ENCODE data around the gene HAO1.
"Not testable (repeated sequence)": the region's sequence is repeated elsewhere in the genome, so short reads cannot be mapped to it uniquely, and the experiment has no call there.

HAO1 gene

GRCh38 chr20:7940341-7940740 is at the start of gene HAO1:
Gene HAO1, minus strand, starts transcription at chr20:7940458. Its CDS starts 36 bp downstream, at chr20:7940422.
- Mint-ChIP-seq H3K4me1 (ENCODE audit: low read depth) (peaks cover 2% of the 10 kb centered on the region), H3K27me3 (ENCODE audit: low read depth) (peaks cover 2% of the 10 kb centered on the region), H3K27ac (no peak within 1 kb of the TSS), H3K9me3 (no peaks in the 10 kb centered on the region), H3K36me3 (ENCODE audit: low read depth) (no peaks in the 10 kb centered on the region), H3K4me3 (no peak within 1 kb of the TSS)
- no peak for DNase-seq (ENCODE audit: low spot score)

GRCh38 chr20:7989379-7989778 is 49.1 kb upstream of the HAO1 start:
- H3K36me3 Mint-ChIP-seq (ENCODE audit: low read depth): peaks cover 23% of the 10 kb centered on the region
- H3K9me3 Mint-ChIP-seq: peaks cover 10% of the 10 kb centered on the region
- no peaks in the 10 kb centered on the region for H3K4me1 Mint-ChIP-seq (ENCODE audit: low read depth)
- no peak for DNase-seq (ENCODE audit: low spot score)
- no peaks in the 10 kb centered on the region for H3K27me3 Mint-ChIP-seq (ENCODE audit: low read depth)
- H3K4me3 Mint-ChIP-seq: no peak overlapping the region
- H3K27ac Mint-ChIP-seq: no peak overlapping the region

GRCh38 chr20:7985916-7986315 is 45.7 kb upstream of the HAO1 start:
- no peak for DNase-seq (ENCODE audit: low spot score)
- H3K27me3 Mint-ChIP-seq (ENCODE audit: low read depth): no peaks in the 10 kb centered on the region
- H3K27ac Mint-ChIP-seq: no peak overlapping the region
- H3K36me3 Mint-ChIP-seq (ENCODE audit: low read depth): peaks cover 29% of the 10 kb centered on the region
- peaks cover 2% of the 10 kb centered on the region for H3K4me1 Mint-ChIP-seq (ENCODE audit: low read depth)
- H3K4me3 Mint-ChIP-seq: no peak overlapping the region
- no peaks in the 10 kb centered on the region for H3K9me3 Mint-ChIP-seq

GRCh38 chr20:7984192-7984591 is 43.9 kb upstream of the HAO1 start:
- no peak for DNase-seq (ENCODE audit: low spot score)
- no peaks in the 10 kb centered on the region for H3K27me3 Mint-ChIP-seq (ENCODE audit: low read depth)
- peaks cover 9% of the 10 kb centered on the region for H3K4me1 Mint-ChIP-seq (ENCODE audit: low read depth)
- peaks cover 40% of the 10 kb centered on the region for H3K36me3 Mint-ChIP-seq (ENCODE audit: low read depth)
- H3K4me3 Mint-ChIP-seq: no peak overlapping the region
- no peak overlapping the region for H3K27ac Mint-ChIP-seq
- no peaks in the 10 kb centered on the region for H3K9me3 Mint-ChIP-seq

GRCh38 chr20:7981374-7981773 is 41.1 kb upstream of the HAO1 start:
- Mint-ChIP-seq H3K27me3 (ENCODE audit: low read depth) (no peaks in the 10 kb centered on the region), H3K4me1 (ENCODE audit: low read depth) (peaks cover 9% of the 10 kb centered on the region), H3K27ac (no peak overlapping the region), H3K36me3 (ENCODE audit: low read depth) (peaks cover 44% of the 10 kb centered on the region), H3K9me3 (no peaks in the 10 kb centered on the region), H3K4me3 (no peak overlapping the region)
- no peak for DNase-seq (ENCODE audit: low spot score)

DNA sequence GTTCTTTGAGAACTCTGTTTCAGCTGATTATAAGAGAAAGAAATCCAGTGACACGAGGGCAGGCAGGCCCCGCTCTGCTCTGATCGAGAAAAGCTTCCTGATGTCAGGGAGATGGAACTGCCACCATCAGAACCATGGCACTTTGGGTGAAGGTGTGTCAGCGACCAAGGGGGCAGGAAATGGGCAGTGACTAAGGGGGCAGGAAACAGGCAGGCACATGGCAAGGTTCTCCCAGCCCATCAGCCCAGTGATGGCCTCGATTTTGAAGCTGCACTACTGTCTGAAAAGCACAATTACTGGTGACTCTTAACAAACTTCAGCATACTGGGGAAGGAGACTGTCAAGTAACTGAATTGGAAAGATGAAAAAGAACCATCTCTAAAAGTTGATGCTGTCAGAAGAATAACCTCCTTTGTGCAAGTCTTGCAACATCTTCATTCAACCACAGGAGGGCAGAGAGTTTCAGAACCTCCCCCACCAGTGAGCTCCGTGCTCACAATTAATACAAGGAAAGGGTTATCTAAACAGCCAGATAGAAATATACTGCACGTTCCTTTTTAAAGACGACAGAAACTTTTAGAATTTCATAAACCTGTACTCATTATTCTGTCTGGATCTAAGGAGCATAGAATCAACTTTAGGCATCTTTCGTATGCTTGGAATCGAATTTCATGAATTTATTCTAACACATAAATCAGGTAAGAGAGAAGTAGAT is 40.2 kb upstream of the HAO1 start:
- H3K27me3 Mint-ChIP-seq (ENCODE audit: low read depth): no peaks in the 10 kb centered on the region
- peaks cover 40% of the 10 kb centered on the region for H3K36me3 Mint-ChIP-seq (ENCODE audit: low read depth)
- no peaks in the 10 kb centered on the region for H3K9me3 Mint-ChIP-seq
- H3K4me3 Mint-ChIP-seq: no peak overlapping the region
- no peak for DNase-seq (ENCODE audit: low spot score)
- peaks cover 9% of the 10 kb centered on the region for H3K4me1 Mint-ChIP-seq (ENCODE audit: low read depth)
- no peak overlapping the region for H3K27ac Mint-ChIP-seq

DNA sequence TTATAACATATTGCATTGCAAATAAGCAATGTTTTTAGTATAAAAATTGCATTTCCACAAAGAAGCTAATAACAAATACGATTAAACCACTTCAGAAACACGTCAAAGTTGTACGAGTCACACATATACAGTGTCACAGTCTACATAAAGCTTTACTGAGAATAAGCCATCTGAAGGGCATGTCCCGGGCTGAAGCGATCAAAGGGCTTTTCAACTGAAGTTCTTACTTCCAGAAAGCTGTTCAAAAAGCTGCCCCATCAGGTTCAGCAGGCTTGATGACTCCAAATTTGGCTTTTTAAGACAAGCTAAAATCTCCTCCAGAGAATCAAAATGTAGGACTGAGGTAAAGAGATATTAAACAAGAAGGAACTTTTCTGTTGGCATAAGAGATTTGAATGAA is 37.5 kb upstream of the HAO1 start:
- Mint-ChIP-seq H3K27me3 (ENCODE audit: low read depth) (peaks cover 4% of the 10 kb centered on the region), H3K36me3 (ENCODE audit: low read depth) (peaks cover 32% of the 10 kb centered on the region), H3K4me3 (no peak overlapping the region), H3K4me1 (ENCODE audit: low read depth) (peaks cover 9% of the 10 kb centered on the region), H3K9me3 (no peaks in the 10 kb centered on the region), H3K27ac (no peak overlapping the region)
- DNase-seq (ENCODE audit: low spot score): no peak

DNA sequence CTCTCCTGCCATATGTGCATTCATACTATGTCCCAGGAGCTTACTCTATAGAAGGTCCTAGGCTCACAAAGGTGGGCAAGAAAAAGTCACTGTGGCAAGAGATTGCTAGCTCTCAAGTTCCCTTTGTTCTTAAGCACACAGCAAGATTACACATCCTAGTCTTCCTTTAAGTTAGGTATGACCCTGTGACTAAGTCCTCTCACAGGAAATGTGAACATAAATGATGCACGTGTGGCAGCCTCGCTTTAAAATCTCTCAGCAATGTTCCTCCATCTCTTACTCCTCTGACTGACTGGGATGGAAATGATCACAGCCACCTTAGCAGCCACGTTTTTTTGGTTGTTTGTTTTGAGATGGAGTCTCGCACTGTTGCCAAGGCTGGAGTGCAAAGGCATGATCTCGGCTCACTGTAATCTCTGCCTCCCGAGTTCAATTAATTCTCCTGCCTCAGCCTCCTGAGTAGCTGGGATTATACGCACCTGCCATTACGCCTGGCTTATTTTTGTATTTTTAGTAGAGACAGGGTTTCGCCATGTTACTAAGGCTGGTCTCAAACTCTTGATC is 35.7 kb upstream of the HAO1 start:
- Mint-ChIP-seq H3K27ac (no peak overlapping the region), H3K4me3 (no peak overlapping the region), H3K9me3 (no peaks in the 10 kb centered on the region), H3K27me3 (ENCODE audit: low read depth) (peaks cover 10% of the 10 kb centered on the region), H3K4me1 (ENCODE audit: low read depth) (peaks cover 8% of the 10 kb centered on the region), H3K36me3 (ENCODE audit: low read depth) (peaks cover 19% of the 10 kb centered on the region)
- DNase-seq (ENCODE audit: low spot score): no peak

DNA sequence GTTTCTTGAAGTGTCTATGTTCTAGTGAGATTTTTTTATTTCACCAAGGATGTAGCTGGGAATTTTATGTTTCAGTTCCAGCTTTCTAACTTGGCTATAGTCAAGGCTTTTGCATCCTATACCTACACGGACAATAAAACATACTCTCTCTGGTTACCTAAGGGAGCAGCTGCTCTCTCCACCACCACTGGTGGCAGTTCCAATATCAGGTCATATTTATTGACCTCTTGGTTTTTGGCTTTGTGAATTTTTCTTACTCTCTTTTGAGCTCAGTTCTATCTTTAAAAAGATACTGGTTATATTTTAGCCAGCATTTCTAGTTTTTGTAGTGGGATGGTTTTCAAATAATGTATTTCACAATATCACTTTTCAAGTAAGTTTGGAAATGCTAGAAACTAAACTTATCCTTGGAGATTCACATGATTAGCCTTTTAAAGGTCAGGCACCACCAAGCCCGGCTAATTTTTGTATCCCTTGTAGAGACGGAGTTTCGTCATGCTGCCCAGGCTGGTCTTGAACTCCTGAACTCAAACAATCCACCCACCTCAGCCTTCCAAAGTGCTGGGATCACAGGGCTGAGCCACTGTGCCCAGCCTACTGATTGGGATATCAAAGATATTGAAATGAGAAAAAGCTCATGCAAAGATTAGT is 34.7 kb upstream of the HAO1 start:
- no peak for DNase-seq (ENCODE audit: low spot score)
- H3K4me3 Mint-ChIP-seq: no peak overlapping the region
- H3K9me3 Mint-ChIP-seq: no peaks in the 10 kb centered on the region
- no peak overlapping the region for H3K27ac Mint-ChIP-seq
- peaks cover 10% of the 10 kb centered on the region for H3K27me3 Mint-ChIP-seq (ENCODE audit: low read depth)
- H3K4me1 Mint-ChIP-seq (ENCODE audit: low read depth): no peaks in the 10 kb centered on the region
- peaks cover 9% of the 10 kb centered on the region for H3K36me3 Mint-ChIP-seq (ENCODE audit: low read depth)

- Mint-ChIP-seq H3K36me3 (ENCODE audit: low read depth) (no peaks in the 10 kb centered on the region), H3K4me3 (no peak overlapping the region), H3K4me1 (ENCODE audit: low read depth) (no peaks in the 10 kb centered on the region), H3K27me3 (ENCODE audit: low read depth) (peaks cover 12% of the 10 kb centered on the region), H3K9me3 (no peaks in the 10 kb centered on the region), H3K27ac (no peak overlapping the region)
- DNase-seq (ENCODE audit: low spot score): no peak
Measured at GRCh38 chr20:7971536-7972280, 31.4 kb upstream of the HAO1 start.

DNA sequence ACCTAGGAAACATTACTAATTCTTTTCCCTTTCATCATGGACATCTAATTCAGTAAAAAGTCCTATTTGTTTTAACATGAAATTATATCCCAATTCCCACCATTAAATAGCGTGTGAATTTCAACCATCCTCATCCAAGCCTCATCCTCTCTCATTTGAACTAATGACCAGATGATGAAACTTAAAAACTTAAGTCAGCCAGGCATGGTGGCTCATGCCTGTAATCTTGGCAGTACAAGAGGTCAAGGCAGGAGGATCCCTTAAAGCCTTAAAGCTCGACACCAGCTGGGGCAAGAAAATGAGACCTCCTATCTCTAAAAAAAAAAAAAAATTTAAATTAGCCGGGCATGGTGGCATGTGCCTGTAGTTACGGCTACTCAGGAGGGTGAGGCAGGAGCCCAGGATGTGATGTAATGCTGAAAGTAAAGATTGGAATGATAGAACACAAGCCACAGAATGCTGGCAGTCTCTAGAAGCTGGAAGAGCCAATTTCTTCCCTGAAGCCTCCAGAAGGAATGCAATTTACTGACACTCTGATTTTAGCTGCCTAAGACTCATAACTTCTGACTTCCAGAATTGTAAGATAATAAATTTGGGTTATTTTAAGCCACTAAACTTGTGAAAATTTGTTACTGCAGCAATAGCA is 27.1 kb upstream of the HAO1 start:
- peaks cover 8% of the 10 kb centered on the region for H3K27me3 Mint-ChIP-seq (ENCODE audit: low read depth)
- no peak overlapping the region for H3K27ac Mint-ChIP-seq
- H3K9me3 Mint-ChIP-seq: no peaks in the 10 kb centered on the region
- no peaks in the 10 kb centered on the region for H3K36me3 Mint-ChIP-seq (ENCODE audit: low read depth)
- H3K4me3 Mint-ChIP-seq: no peak overlapping the region
- no peaks in the 10 kb centered on the region for H3K4me1 Mint-ChIP-seq (ENCODE audit: low read depth)
- no peak for DNase-seq (ENCODE audit: low spot score)

GRCh38 chr20:7966176-7966575 is 25.9 kb upstream of the HAO1 start:
- no peak for DNase-seq (ENCODE audit: low spot score)
- H3K4me1 Mint-ChIP-seq (ENCODE audit: low read depth): no peaks in the 10 kb centered on the region
- H3K27me3 Mint-ChIP-seq (ENCODE audit: low read depth): peaks cover 2% of the 10 kb centered on the region
- no peak overlapping the region for H3K27ac Mint-ChIP-seq
- no peaks in the 10 kb centered on the region for H3K9me3 Mint-ChIP-seq
- H3K36me3 Mint-ChIP-seq (ENCODE audit: low read depth): no peaks in the 10 kb centered on the region
- no peak overlapping the region for H3K4me3 Mint-ChIP-seq

GRCh38 chr20:7959484-7959883 is 19.2 kb upstream of the HAO1 start:
- H3K4me1 Mint-ChIP-seq (ENCODE audit: low read depth): no peaks in the 10 kb centered on the region
- no peaks in the 10 kb centered on the region for H3K36me3 Mint-ChIP-seq (ENCODE audit: low read depth)
- H3K27ac Mint-ChIP-seq: no peak overlapping the region
- no peaks in the 10 kb centered on the region for H3K27me3 Mint-ChIP-seq (ENCODE audit: low read depth)
- no peaks in the 10 kb centered on the region for H3K9me3 Mint-ChIP-seq
- no peak for DNase-seq (ENCODE audit: low spot score)
- H3K4me3 Mint-ChIP-seq: no peak overlapping the region

- H3K36me3 Mint-ChIP-seq (ENCODE audit: low read depth); DNase-seq (ENCODE audit: low spot score); H3K4me3 Mint-ChIP-seq; H3K4me1 Mint-ChIP-seq (ENCODE audit: low read depth); H3K27ac Mint-ChIP-seq; H3K9me3 Mint-ChIP-seq; H3K27me3 Mint-ChIP-seq (ENCODE audit: low read depth): not testable (repeated sequence)
Measured at GRCh38 chr20:7956561-7956960, 16.3 kb upstream of the HAO1 start.
